Measurements from ENCODE around the gene CYP26C1. TPM values are rescaled to one million over a fixed set of nuclear protein-coding genes. Genes with fewer than 3 reads are reported as not detected.

The CYP26C1 gene
- total RNA-seq, 1 donor from 2014 or later, result 0.17 TPM

- DNase-seq (ENCODE audit: low read depth), result no peak
- peaks cover 81% of the 10 kb centered on the region for H3K27me3 ChIP-seq (ENCODE audit: control insufficient read depth, insufficient read depth, low read length)
- peak; percentile 22 for TF ChIP-seq CTCF (IDR thresholded peaks at IDR 0.05; ENCODE audit: insufficient read depth, low read length, poor library complexity, severe bottlenecking)
- H3K36me3 ChIP-seq (ENCODE audit: control insufficient read depth, insufficient read depth, low read length), result no peaks in the 10 kb centered on the region
- H3K4me3 ChIP-seq (ENCODE audit: low read depth, low read length), result peak overlapping the region; percentile 37
These were observed 2.0 kb downstream of the CYP26C1 start for GRCh38 chr10:93062514-93063143.

GRCh38 chr10:93063144-93063976, 2.8 kb downstream of the CYP26C1 start:
- peak overlapping the region; percentile 37 for H3K4me3 ChIP-seq (ENCODE audit: low read depth, low read length)
- no peak for TF ChIP-seq CTCF (IDR thresholded peaks at IDR 0.05; ENCODE audit: insufficient read depth, low read length, poor library complexity, severe bottlenecking)
- H3K27me3 ChIP-seq (ENCODE audit: control insufficient read depth, insufficient read depth, low read length), result peaks cover 89% of the 10 kb centered on the region
- DNase-seq (ENCODE audit: low read depth), result no peak
- H3K36me3 ChIP-seq (ENCODE audit: control insufficient read depth, insufficient read depth, low read length), result no peaks in the 10 kb centered on the region

GRCh38 chr10:93063977-93064660, 3.5 kb downstream of the CYP26C1 start:
- no peak for TF ChIP-seq CTCF (IDR thresholded peaks at IDR 0.05; ENCODE audit: insufficient read depth, low read length, poor library complexity, severe bottlenecking)
- Histone ChIP-seq H3K4me3 (ENCODE audit: low read depth, low read length) (no peak overlapping the region), H3K27me3 (ENCODE audit: control insufficient read depth, insufficient read depth, low read length) (peaks cover 96% of the 10 kb centered on the region), H3K36me3 (ENCODE audit: control insufficient read depth, insufficient read depth, low read length) (no peaks in the 10 kb centered on the region)
- no peak for DNase-seq (ENCODE audit: low read depth)

- no peaks in the 10 kb centered on the region for H3K36me3 ChIP-seq (ENCODE audit: control insufficient read depth, insufficient read depth, low read length)
- H3K4me3 ChIP-seq (ENCODE audit: low read depth, low read length), result no peak overlapping the region
- DNase-seq (ENCODE audit: low read depth), result no peak
- peaks cover 98% of the 10 kb centered on the region for H3K27me3 ChIP-seq (ENCODE audit: control insufficient read depth, insufficient read depth, low read length)
- no peak for TF ChIP-seq CTCF (IDR thresholded peaks at IDR 0.05; ENCODE audit: insufficient read depth, low read length, poor library complexity, severe bottlenecking)
These were observed 4.5 kb downstream of the CYP26C1 start for GRCh38 chr10:93064874-93065660.

GRCh38 chr10:93065675-93066543, 5.3 kb downstream of the CYP26C1 start:
- H3K27me3 ChIP-seq (ENCODE audit: control insufficient read depth, insufficient read depth, low read length), result peaks cover 98% of the 10 kb centered on the region
- H3K36me3 ChIP-seq (ENCODE audit: control insufficient read depth, insufficient read depth, low read length), result no peaks in the 10 kb centered on the region
- TF ChIP-seq CTCF (IDR thresholded peaks at IDR 0.05; ENCODE audit: insufficient read depth, low read length, poor library complexity, severe bottlenecking), result no peak
- no peak overlapping the region for H3K4me3 ChIP-seq (ENCODE audit: low read depth, low read length)
- no peak for DNase-seq (ENCODE audit: low read depth)
